MM.1S (cell line): Measurements from ENCODE around the gene SLC6A9.

Experiments used
- EZH2 ChIP-seq: fragments of 300-600 bp; sonication (generic); optimal IDR thresholded peaks from 2 replicates; pipeline ENCODE3; 2017; ENCODE audit warnings: low read depth, mild to moderate bottlenecking, antibody characterized with exemption, low read length, mixed read lengths
- TF ChIP-seq, protein P1 (sequence below): fragments of 300-600 bp; sonication (generic); IDR thresholded peaks from 2 replicates; pipeline ENCODE4 v1.5.1; 2016; ENCODE audit warnings: antibody characterized with exemption, low read length, mixed read lengths

DNA sequence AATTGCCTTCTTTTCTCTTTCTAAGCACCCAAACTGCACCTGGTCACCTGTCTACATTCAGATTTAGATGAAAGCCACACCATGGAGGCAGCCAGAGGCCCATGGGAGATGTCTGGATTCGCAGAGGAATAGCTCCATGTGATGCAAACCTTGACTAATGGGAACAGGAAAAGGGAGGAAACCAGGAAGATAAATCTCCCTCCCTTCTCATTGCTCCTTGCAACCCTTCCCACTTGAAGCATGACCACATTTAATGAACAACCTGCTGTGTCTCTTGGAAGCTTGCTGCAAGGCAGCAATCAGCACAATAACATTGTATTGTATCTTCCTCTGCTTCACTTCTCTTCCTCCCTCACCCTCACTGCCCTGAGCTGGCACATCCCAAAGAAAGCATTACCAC is 44.8 kb upstream of the SLC6A9 start:
- TF ChIP-seq, protein P1, sequence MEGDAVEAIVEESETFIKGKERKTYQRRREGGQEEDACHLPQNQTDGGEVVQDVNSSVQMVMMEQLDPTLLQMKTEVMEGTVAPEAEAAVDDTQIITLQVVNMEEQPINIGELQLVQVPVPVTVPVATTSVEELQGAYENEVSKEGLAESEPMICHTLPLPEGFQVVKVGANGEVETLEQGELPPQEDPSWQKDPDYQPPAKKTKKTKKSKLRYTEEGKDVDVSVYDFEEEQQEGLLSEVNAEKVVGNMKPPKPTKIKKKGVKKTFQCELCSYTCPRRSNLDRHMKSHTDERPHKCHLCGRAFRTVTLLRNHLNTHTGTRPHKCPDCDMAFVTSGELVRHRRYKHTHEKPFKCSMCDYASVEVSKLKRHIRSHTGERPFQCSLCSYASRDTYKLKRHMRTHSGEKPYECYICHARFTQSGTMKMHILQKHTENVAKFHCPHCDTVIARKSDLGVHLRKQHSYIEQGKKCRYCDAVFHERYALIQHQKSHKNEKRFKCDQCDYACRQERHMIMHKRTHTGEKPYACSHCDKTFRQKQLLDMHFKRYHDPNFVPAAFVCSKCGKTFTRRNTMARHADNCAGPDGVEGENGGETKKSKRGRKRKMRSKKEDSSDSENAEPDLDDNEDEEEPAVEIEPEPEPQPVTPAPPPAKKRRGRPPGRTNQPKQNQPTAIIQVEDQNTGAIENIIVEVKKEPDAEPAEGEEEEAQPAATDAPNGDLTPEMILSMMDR, result no peak
- TF ChIP-seq EZH2, result no peak
